ENCODE results near the gene GNG14. TPM values are rescaled to one million over a fixed set of nuclear protein-coding genes. Genes with fewer than 3 reads are reported as not detected.
A peak's percentile ranks its signal among the peaks of the same experiment; 100 is the strongest.

The GNG14 gene
- total and polyA plus RNA-seq, 8 donors: not detected

DNA sequence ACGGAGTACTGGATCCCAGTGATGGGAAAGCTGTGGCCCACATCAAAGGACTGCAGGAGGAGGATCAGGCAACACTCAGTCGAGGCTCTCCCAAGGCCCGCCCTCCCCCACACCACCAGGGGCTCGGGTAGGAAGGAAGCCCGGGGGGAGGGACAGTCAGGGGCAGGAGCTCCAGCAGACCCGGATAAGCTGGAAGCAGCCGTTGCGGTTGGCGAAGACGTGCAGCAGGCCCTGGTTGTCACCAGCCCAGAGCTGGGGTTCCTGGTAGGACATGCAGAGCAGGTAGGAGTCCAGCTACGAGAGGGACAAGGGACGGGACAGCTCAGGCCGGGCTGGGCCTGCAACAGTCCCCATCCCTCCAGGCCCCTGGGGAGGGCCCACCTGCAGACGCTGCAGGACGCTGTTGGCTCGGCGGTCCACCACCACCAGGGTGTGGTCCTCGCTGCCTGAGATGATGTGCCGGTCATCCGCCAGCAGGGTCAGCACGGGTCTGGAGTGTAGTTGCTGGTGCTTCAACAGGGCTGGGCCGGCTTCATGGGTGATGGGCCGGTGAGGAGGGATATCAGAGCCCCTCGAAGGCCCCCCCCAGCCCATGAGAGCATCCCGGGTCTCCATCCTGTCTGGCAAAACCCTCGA is 1.9 kb downstream of the GNG14 start:
- ATAC-seq (no peak), DNase-seq (no peak), FAIRE-seq (no peak)
- 81 to 86% methylated on average over 25 to 26 of the region's 26 CpGs for WGBS, 2 donors
- Histone ChIP-seq H3K9me3 (no peaks in the 10 kb centered on the region), H3K27ac (no peak overlapping the region), H3K4me1 (no peaks in the 10 kb centered on the region), H3K36me3 (no peaks in the 10 kb centered on the region), H3K27me3 (no peaks in the 10 kb centered on the region), H3K4me3 (no peak overlapping the region)
- intact Hi-C loops (cut with DNase I): no loop called here
- TF ChIP-seq, protein P1, sequence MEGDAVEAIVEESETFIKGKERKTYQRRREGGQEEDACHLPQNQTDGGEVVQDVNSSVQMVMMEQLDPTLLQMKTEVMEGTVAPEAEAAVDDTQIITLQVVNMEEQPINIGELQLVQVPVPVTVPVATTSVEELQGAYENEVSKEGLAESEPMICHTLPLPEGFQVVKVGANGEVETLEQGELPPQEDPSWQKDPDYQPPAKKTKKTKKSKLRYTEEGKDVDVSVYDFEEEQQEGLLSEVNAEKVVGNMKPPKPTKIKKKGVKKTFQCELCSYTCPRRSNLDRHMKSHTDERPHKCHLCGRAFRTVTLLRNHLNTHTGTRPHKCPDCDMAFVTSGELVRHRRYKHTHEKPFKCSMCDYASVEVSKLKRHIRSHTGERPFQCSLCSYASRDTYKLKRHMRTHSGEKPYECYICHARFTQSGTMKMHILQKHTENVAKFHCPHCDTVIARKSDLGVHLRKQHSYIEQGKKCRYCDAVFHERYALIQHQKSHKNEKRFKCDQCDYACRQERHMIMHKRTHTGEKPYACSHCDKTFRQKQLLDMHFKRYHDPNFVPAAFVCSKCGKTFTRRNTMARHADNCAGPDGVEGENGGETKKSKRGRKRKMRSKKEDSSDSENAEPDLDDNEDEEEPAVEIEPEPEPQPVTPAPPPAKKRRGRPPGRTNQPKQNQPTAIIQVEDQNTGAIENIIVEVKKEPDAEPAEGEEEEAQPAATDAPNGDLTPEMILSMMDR (IDR thresholded peaks at IDR 0.05): no peak

DNA sequence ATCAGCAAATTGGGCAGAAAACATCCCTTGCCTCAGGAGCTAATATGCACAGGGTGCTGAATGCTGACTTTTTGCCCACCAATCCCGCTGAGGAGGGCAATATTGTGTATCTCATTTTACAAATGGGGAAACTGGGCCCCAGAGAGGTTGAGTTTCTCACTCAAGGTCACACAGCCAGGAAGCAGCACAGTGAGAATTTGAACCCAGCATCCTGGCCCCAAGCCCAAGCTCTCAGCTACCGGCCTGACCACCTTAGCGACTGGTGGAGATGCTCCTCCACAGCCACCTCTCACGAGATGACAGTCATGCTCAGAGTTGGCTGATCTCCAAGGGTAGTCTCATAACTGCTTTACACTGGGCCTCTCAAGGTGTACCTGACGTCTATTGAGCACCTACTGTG is 5.2 kb downstream of the GNG14 start:
- Histone ChIP-seq H3K9me3 (no peaks in the 10 kb centered on the region), H3K36me3 (no peaks in the 10 kb centered on the region), H3K4me1 (peaks cover 3 to 9% (median 6%) of the 10 kb centered on the region in 3 donors), H3K27ac (no peak overlapping the region), H3K27me3 (no peaks in the 10 kb centered on the region), H3K4me3 (no peak overlapping the region)
- no peak for ATAC-seq
- WGBS, 2 donors: 85 to 86% methylated on average over 5 of the region's 5 CpGs
- no peak for DNase-seq
- intact Hi-C loops (cut with DNase I): no loop called here
- FAIRE-seq: no peak
- TF ChIP-seq, protein P1 (IDR thresholded peaks at IDR 0.05): no peak

DNA sequence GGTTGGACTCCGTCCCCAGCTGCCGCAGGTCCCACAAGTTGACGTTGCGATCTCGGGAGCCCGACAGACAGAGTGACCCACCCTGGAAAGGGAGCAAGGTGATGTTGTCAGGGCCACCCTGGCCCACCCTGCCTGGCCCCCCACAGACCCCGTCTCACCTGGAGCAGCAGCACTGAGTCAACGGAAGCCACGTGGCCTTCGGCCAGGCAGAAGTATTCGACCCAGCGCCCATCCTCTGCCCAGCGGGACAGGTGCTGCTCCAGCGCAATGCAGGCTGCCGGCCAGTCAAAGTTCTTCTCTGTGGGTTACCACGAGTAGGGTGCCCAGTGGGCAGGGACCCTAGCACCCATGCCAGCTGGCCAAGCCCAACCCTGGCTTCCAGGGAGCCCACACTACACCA is 6.8 kb downstream of the GNG14 start:
- ATAC-seq (no peak), FAIRE-seq (no peak), DNase-seq (no peak)
- Histone ChIP-seq H3K4me3 (no peak overlapping the region), H3K27ac (no peak overlapping the region), H3K27me3 (no peaks in the 10 kb centered on the region), H3K36me3 (no peaks in the 10 kb centered on the region), H3K4me1 (peaks cover 3 to 9% (median 6%) of the 10 kb centered on the region in 3 donors), H3K9me3 (no peaks in the 10 kb centered on the region)
- TF ChIP-seq, protein P1 (IDR thresholded peaks at IDR 0.05): no peak
- intact Hi-C loops (cut with DNase I): no loop called here
- 77 to 84% methylated on average over 16 of the region's 16 CpGs for WGBS, 2 donors

DNA sequence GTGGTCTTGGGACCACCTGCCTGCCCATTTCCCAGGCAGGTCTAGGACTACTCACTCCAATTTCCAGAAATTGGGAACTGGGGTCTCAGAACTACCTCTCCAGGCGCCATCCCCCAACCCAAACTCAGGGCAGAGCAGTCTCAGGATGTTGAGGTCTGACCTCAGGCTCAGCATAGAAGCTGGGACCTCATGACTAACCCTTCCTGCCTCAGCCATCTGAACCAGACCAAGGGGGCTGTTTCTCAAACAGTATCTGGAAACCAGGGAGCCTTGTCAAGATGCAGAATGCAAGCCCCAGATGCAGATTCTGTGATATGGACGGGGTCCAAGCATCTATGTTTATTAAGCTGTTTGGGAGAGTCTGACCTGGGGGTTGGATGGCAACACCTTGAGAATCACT is 7.3 kb downstream of the GNG14 start:
- TF ChIP-seq, protein P1 (IDR thresholded peaks at IDR 0.05): no peak
- H3K4me3 ChIP-seq: no peak overlapping the region
- intact Hi-C loops (cut with DNase I): no loop called here
- no peaks in the 10 kb centered on the region for H3K27me3 ChIP-seq
- H3K27ac ChIP-seq: no peak overlapping the region
- ATAC-seq (no peak), FAIRE-seq (no peak), DNase-seq (no peak)
- no peaks in the 10 kb centered on the region for H3K36me3 ChIP-seq
- H3K4me1 ChIP-seq: peaks cover 3 to 9% (median 6%) of the 10 kb centered on the region in 3 donors
- 48 to 58% methylated on average over 2 of the region's 2 CpGs for WGBS, 2 donors
- H3K9me3 ChIP-seq: no peaks in the 10 kb centered on the region

DNA sequence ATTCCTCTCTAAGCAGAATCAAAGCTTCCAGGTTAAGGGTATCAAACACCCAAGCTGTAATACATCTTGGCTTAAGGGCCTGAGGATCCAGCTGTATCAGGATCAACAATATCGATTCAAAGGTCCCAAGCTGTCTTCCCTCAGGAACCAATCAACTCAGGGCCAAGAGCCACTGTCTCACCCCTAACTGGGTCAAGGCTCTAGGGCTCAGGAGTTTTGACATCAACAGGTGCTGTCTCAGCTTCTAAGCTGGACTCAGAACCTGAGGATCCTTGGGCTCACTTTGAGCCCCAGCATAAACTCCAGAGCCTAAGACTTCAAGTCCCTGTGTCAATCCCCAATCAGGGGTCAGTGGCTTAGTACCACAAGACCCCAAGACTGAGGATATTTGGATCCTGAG is 7.7 kb downstream of the GNG14 start:
- intact Hi-C loops (cut with DNase I): no loop called here
- Histone ChIP-seq H3K36me3 (no peaks in the 10 kb centered on the region), H3K9me3 (no peaks in the 10 kb centered on the region), H3K4me3 (peak overlapping the region in 3 of 4 donors; percentile 61 to 88 (median 71)), H3K27me3 (no peaks in the 10 kb centered on the region), H3K4me1 (peaks cover 3 to 9% (median 6%) of the 10 kb centered on the region in 3 donors), H3K27ac (no peak overlapping the region)
- ATAC-seq: no peak
- TF ChIP-seq, protein P1 (IDR thresholded peaks at IDR 0.05): no peak
- no peak for FAIRE-seq
- 47 to 59% methylated on average over 1 of the region's 1 CpG for WGBS, 2 donors
- no peak for DNase-seq

Measured in pancreas (tissue), 10 donors.